Activated B cell treated with CpG ODN at 0.5 μM for 24 hours (primary cell): ENCODE results near the gene RPL13A. TPM values are rescaled to one million over a fixed set of nuclear protein-coding genes. Genes with fewer than 3 reads are reported as not detected.

Experiments
- ATAC-seq: fragments of 200-7000 bp; cut with Tn5 transposase; one replicate; pipeline ENCODE4 v1.10.0; 2021; ENCODE audit warnings: low read depth, mild to moderate bottlenecking, moderate library complexity
- CTCF ChIA-PET: fragments of 350-600 bp; sonication (Branson Sonifier 250); formaldehyde crosslinking; loops from one replicate; lab custom pipeline; 2021; ENCODE audit warnings: antibody characterized with exemption; lab: Charles Lee
- POLR2A ChIA-PET: fragments of 350-600 bp; sonication (Branson Sonifier 250); formaldehyde crosslinking; loops from one replicate; lab custom pipeline; 2021; ENCODE audit warnings: antibody characterized with exemption; lab: Charles Lee
- DNase-seq: peaks from one replicate; pipeline ENCODE4 v3.0.0; 2022
- H3K27ac Mint-ChIP-seq: one replicate; pipeline ENCODE4 v1.8.0; 2020; ENCODE audit warnings: mixed read lengths
- H3K27me3 Mint-ChIP-seq: one replicate; pipeline ENCODE4 v1.8.0; 2021; ENCODE audit warnings: mixed read lengths
- H3K36me3 Mint-ChIP-seq: one replicate; pipeline ENCODE4 v1.8.0; 2021; ENCODE audit warnings: low read depth, mixed read lengths
- H3K4me1 Mint-ChIP-seq: one replicate; pipeline ENCODE4 v1.8.0; 2021; ENCODE audit warnings: mixed read lengths
- H3K4me3 Mint-ChIP-seq: one replicate; pipeline ENCODE4 v1.8.0; 2020; ENCODE audit warnings: mild to moderate bottlenecking, mixed read lengths
- H3K9me3 Mint-ChIP-seq: one replicate; pipeline ENCODE4 v1.8.0; 2020; ENCODE audit warnings: mixed read lengths
- intact Hi-C: fragments of 100-400 bp; cut with micrococcal nuclease; formaldehyde crosslinking; loops from one replicate; pipeline ENCODE4 v1.15.1; 2024
- total RNA-seq: library from RNA; stranded (reverse); gene quantifications from 2 replicates; pipeline ENCODE4 v1.2.3, GENCODE V29; 2022
- TF ChIP-seq, protein P1 (sequence below): fragments of 200-600 bp; IDR thresholded peaks from one replicate; pipeline ENCODE4 v1.8.0; 2022; ENCODE audit warnings: antibody characterized with exemption, mild to moderate bottlenecking

The RPL13A gene
- total RNA-seq, 1 donor from 2014 or later = 6,642 TPM

- no peak for DNase-seq
- intact Hi-C loops = no loop called here
- Mint-ChIP-seq H3K4me3 (no peak overlapping the region), H3K36me3 (no peaks in the 10 kb centered on the region), H3K27ac (no peak overlapping the region), H3K9me3 (no peaks in the 10 kb centered on the region), H3K27me3 (no peaks in the 10 kb centered on the region), H3K4me1 (peaks cover 50% of the 10 kb centered on the region)
- CTCF ChIA-PET = interaction anchor here (1.3 kb wide), 1 partner anchor 33 kb away, joined by 3 read pairs; no protein-coding TSS in a partner anchor
- POLR2A ChIA-PET = interaction anchor here (0.6 to 2.0 kb wide), 5 partner anchors 10 to 273 kb away, joined by 3 to 7 read pairs (median 5); partner anchors contain the start of gene RPS11
- ATAC-seq = no peak
- TF ChIP-seq, protein P1, sequence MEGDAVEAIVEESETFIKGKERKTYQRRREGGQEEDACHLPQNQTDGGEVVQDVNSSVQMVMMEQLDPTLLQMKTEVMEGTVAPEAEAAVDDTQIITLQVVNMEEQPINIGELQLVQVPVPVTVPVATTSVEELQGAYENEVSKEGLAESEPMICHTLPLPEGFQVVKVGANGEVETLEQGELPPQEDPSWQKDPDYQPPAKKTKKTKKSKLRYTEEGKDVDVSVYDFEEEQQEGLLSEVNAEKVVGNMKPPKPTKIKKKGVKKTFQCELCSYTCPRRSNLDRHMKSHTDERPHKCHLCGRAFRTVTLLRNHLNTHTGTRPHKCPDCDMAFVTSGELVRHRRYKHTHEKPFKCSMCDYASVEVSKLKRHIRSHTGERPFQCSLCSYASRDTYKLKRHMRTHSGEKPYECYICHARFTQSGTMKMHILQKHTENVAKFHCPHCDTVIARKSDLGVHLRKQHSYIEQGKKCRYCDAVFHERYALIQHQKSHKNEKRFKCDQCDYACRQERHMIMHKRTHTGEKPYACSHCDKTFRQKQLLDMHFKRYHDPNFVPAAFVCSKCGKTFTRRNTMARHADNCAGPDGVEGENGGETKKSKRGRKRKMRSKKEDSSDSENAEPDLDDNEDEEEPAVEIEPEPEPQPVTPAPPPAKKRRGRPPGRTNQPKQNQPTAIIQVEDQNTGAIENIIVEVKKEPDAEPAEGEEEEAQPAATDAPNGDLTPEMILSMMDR = no peak
Observed at GRCh38 chr19:49536921-49537462, 49.6 kb downstream of the RPL13A start.

DNA sequence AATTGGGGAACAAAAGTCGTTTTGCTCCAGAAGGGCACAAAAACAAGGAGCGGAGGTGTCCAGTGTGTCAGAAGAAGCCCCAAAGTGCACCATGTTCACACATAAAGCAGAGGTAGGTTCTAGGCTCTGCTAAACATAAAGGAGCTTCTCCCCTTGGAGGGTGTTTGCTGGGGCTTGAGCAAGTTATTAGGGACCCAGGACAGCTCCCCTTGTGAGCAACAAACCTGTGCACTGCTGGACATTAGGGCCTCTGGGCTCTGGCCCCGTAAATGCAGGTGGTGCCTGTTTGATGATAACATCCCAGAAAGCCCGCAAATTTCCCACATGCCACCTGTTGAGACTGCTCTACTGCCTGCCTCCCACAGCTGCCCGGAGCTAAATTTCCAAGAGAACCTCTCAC, 51.2 kb downstream of the RPL13A start:
- no peaks in the 10 kb centered on the region for H3K36me3 Mint-ChIP-seq
- H3K9me3 Mint-ChIP-seq = no peaks in the 10 kb centered on the region
- DNase-seq (no peak), ATAC-seq (no peak)
- H3K4me3 Mint-ChIP-seq = no peak overlapping the region
- no peaks in the 10 kb centered on the region for H3K27me3 Mint-ChIP-seq
- intact Hi-C loops = no loop called here
- POLR2A ChIA-PET = interaction anchor here (0.8 to 2.0 kb wide), 3 partner anchors 12 to 43 kb away, joined by 3 to 6 read pairs (median 5); partner anchors contain the start of genes FCGRT and RPS11
- H3K27ac Mint-ChIP-seq = peak overlapping the region; percentile 53
- peaks cover 42% of the 10 kb centered on the region for H3K4me1 Mint-ChIP-seq
- TF ChIP-seq, protein P1 = no peak
- CTCF ChIA-PET = interaction anchor here (1.9 kb wide), 1 partner anchor 8 kb away, joined by 8 read pairs; no protein-coding TSS in a partner anchor

- ATAC-seq (no peak), DNase-seq (no peak)
- Mint-ChIP-seq H3K36me3 (no peaks in the 10 kb centered on the region), H3K4me1 (peaks cover 42% of the 10 kb centered on the region), H3K27ac (no peak overlapping the region), H3K9me3 (no peaks in the 10 kb centered on the region), H3K4me3 (no peak overlapping the region), H3K27me3 (no peaks in the 10 kb centered on the region)
- intact Hi-C loops = no loop called here
- ChIA-PET CTCF (interaction anchor here (1.9 kb wide), 1 partner anchor 7 kb away, joined by 8 read pairs; no protein-coding TSS in a partner anchor), POLR2A (no interaction called here)
- TF ChIP-seq, protein P1 = no peak
Observed at GRCh38 chr19:49539192-49539952, 52.0 kb downstream of the RPL13A start.

Other genes starting within 250 kb of the RPL13A start
- 14.8 and 19.3 TPM in 2 replicates for gene SLC6A16, start 162.4 kb upstream of the RPL13A start, total RNA-seq
- 1,587 and 1,688 TPM in 2 replicates for gene CD37, start 152.2 kb upstream of the RPL13A start, total RNA-seq
- gene TEAD2, start 125.2 kb upstream of the RPL13A start, total RNA-seq = 5.3 TPM in 2 replicates
- 0.71 and 0.76 TPM in 2 replicates for gene DKKL1, start 123.7 kb upstream of the RPL13A start, total RNA-seq
- gene KASH5, start 99.4 kb upstream of the RPL13A start, total RNA-seq = 0.62 and 0.66 TPM in 2 replicates
- gene PTH2, start 64.2 kb upstream of the RPL13A start, total RNA-seq = not detected in 2 replicates
- not detected in 2 replicates for gene GFY, start 62.2 kb upstream of the RPL13A start, total RNA-seq
- gene SLC17A7, start 46.1 kb upstream of the RPL13A start, total RNA-seq = 0.15 and 0.55 TPM in 2 replicates
- gene PIH1D1, start 35.8 kb upstream of the RPL13A start, total RNA-seq = 110 and 111 TPM in 2 replicates
- gene ALDH16A1, start 34.4 kb upstream of the RPL13A start, total RNA-seq = 61.4 and 61.6 TPM in 2 replicates
- 15.4 and 17.7 TPM in 2 replicates for gene FLT3LG, start 13.4 kb upstream of the RPL13A start, total RNA-seq
- 3,758 and 4,733 TPM in 2 replicates for gene RPS11, start 8.8 kb downstream of the RPL13A start, total RNA-seq
- 17.4 and 18.8 TPM in 2 replicates for gene FCGRT, start 25.1 kb downstream of the RPL13A start, total RNA-seq
- gene RCN3, start 40.4 kb downstream of the RPL13A start, total RNA-seq = 0.89 and 1.1 TPM in 2 replicates
- gene NOSIP, start 92.9 kb downstream of the RPL13A start, total RNA-seq = 49.9 and 54.8 TPM in 2 replicates
- 1.8 and 2.2 TPM in 2 replicates for gene PRRG2, start 93.7 kb downstream of the RPL13A start, total RNA-seq
- 37.1 and 42.1 TPM in 2 replicates for gene PRR12, start 103.6 kb downstream of the RPL13A start, total RNA-seq
- 4.8 and 5.1 TPM in 2 replicates for gene RRAS, start 152.5 kb downstream of the RPL13A start, total RNA-seq
- 58.7 and 61.0 TPM in 2 replicates for gene SCAF1, start 154.6 kb downstream of the RPL13A start, total RNA-seq
- 145 and 171 TPM in 2 replicates for gene IRF3, start 178.2 kb downstream of the RPL13A start, total RNA-seq
- gene BCL2L12, start 178.3 kb downstream of the RPL13A start, total RNA-seq = 30.7 and 39.1 TPM in 2 replicates
- 372 and 376 TPM in 2 replicates for gene PRMT1, start 189.7 kb downstream of the RPL13A start, total RNA-seq
- 6.8 and 9.5 TPM in 2 replicates for gene ADM5, start 202.0 kb downstream of the RPL13A start, total RNA-seq
- 0.35 and 0.51 TPM in 2 replicates for gene CPT1C, start 203.5 kb downstream of the RPL13A start, total RNA-seq